GM12873 (cell line): ENCODE measurements around the gene SAMD5.

ENCODE experiments used
- TF ChIP-seq, protein P1 (sequence below): IDR thresholded peaks from 2 replicates; pipeline ENCODE4 v1.5.1; 2012; ENCODE audit warnings: low read depth, mild to moderate bottlenecking, moderate library complexity, low read length, control low read depth; ENCODE audit not compliant: insufficient read depth; ENCODE audit errors: missing control alignments

The SAMD5 gene

GRCh38 chr6:147586044-147586443 is 77.6 kb downstream of the SAMD5 start:
- TF ChIP-seq, protein P1, sequence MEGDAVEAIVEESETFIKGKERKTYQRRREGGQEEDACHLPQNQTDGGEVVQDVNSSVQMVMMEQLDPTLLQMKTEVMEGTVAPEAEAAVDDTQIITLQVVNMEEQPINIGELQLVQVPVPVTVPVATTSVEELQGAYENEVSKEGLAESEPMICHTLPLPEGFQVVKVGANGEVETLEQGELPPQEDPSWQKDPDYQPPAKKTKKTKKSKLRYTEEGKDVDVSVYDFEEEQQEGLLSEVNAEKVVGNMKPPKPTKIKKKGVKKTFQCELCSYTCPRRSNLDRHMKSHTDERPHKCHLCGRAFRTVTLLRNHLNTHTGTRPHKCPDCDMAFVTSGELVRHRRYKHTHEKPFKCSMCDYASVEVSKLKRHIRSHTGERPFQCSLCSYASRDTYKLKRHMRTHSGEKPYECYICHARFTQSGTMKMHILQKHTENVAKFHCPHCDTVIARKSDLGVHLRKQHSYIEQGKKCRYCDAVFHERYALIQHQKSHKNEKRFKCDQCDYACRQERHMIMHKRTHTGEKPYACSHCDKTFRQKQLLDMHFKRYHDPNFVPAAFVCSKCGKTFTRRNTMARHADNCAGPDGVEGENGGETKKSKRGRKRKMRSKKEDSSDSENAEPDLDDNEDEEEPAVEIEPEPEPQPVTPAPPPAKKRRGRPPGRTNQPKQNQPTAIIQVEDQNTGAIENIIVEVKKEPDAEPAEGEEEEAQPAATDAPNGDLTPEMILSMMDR: no peak

DNA sequence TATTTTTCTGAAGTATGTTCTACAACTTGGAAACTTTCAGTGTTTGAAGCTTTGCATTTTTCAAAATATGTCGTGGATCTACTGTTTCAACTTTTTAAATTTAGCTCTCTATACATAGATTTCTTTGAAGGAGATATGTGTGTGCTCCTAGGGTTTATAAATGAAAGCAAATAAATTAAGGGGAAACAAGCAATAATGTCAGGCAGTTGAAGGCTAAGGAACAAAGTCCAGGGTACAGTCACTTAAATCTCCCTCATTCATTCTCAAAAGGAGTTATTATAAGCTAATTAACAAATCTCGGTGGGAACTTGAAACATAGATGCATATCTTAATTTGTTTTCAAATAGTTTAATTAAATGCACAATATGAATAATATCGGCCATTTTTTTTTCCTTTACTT is 79.4 kb downstream of the SAMD5 start:
- TF ChIP-seq, protein P1: no peak

- TF ChIP-seq, protein P1: no peak
Observed at GRCh38 chr6:147588469-147588868, 80.0 kb downstream of the SAMD5 start.

GRCh38 chr6:147589739-147590250 is 81.3 kb downstream of the SAMD5 start:
- TF ChIP-seq, protein P1: no peak

DNA sequence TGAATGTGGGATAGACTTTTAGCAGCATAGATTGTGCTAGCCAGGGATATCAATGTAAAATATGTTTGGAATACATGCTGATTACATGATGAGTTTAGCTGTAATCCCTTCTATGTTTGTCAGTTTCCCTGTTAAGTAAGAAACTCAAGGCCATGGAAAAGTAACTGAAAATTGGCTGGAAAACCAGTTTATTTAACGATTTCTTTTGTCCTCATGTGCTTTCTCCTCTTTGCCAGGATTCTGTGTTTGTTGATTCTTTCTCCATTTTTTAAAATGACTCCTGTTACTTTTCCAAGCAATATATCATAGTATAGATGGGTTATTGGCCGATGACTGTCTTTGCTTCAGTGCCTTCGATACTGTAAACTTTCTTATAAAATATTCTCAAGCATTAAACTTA is 87.5 kb downstream of the SAMD5 start:
- TF ChIP-seq, protein P1: no peak

GRCh38 chr6:147603392-147604081 is 95.0 kb downstream of the SAMD5 start:
- TF ChIP-seq, protein P1: no peak

DNA sequence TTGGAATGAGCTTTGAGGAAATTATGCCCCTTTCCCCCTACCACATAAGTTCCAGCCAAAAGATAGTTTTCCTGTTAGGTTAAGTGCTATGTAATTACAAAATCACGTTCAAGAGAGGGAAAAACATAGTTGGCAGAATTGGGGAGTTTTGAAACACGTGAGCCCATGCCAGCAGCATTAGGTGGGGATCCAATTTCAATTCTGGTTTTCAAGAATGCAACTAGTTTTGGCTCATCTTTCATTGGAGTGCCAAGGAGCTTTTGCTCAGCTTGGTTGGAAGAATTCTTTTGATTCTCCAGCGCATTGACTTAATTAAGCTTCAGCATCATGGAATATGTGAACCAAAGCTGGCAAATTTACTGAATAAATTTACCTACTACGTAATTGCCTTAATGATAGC is 95.9 kb downstream of the SAMD5 start:
- TF ChIP-seq, protein P1: no peak
